GM12892 (cell line): ENCODE results near the gene CYP20A1.
"Not testable (repeated sequence)": the region's sequence is repeated elsewhere in the genome, so short reads cannot be mapped to it uniquely, and the experiment has no call there.

Experiments
- DNase-seq: peaks from one replicate; pipeline ENCODE4 v3.0.0; 2011; ENCODE audit not compliant: insufficient read length
- FAIRE-seq: peaks from 2 replicates; lab custom pipeline; 2011; peaks lifted over from hg19 to GRCh38; lab: Jason Lieb, UNC
- POLR2A ChIP-seq: IDR thresholded peaks from 2 replicates; pipeline ENCODE4 v1.6.1; 2011; ENCODE audit warnings: low read depth, low read length, control low read depth
- POLR2AphosphoS5 ChIP-seq: IDR thresholded peaks from 2 replicates; pipeline ENCODE4 v1.6.1; 2011; ENCODE audit warnings: low read depth, low read length, control low read depth
- TAF1 ChIP-seq: IDR thresholded peaks from 2 replicates; pipeline ENCODE4 v1.6.1; 2011; ENCODE audit warnings: low read depth, mild to moderate bottlenecking, control low read depth, low read length, borderline replicate concordance

The CYP20A1 gene

DNA sequence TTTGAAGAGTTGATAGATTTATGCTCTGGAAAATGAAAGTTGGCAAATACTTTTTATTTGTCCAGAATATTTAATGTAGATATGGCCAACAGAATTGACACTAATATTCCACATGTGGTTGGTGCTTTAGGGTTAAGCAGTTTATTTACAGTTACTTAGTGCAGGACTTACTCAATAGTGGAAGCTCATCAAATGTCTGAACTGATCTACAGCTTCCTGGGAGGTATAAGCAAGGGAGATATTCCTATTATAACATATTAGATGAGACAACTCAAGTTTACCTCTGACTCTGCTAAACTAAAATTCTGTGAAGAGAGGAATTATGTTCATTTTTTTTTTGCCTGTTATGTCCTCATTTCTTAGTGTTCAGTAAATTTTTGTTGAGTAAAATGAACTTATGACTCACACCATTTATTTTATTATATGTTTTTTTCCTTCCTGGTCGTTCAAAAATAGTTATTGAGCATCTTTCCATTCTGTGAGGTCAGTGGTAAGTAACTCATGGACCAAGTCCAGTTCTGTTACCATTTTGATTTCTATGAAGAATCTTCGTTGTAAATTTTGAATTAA is 103.0 kb downstream of the CYP20A1 start:
- TF ChIP-seq TAF1 (no peak), POLR2AphosphoS5 (no peak), POLR2A (no peak)
- DNase-seq, result no peak
- FAIRE-seq, result no peak

DNA sequence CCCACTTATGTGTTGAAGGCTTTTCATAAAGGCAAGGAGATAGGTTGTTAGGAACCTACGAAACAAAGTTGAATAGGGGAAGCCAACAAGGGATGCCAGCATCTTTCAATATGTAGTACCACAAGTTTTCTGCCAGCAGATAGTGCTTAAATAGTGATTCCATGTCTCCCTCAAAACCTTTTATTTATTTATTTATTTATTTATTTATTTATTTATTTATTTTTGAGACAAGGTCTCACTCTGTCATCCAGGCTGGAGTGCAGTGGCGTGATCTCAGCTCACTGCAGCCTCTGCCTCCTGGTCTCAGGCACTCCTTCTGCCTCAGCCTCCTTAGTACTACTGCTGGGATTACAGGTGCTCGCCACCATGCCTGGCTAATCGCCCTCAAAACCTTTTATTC is 103.6 kb downstream of the CYP20A1 start:
- not testable (repeated sequence) for FAIRE-seq

DNA sequence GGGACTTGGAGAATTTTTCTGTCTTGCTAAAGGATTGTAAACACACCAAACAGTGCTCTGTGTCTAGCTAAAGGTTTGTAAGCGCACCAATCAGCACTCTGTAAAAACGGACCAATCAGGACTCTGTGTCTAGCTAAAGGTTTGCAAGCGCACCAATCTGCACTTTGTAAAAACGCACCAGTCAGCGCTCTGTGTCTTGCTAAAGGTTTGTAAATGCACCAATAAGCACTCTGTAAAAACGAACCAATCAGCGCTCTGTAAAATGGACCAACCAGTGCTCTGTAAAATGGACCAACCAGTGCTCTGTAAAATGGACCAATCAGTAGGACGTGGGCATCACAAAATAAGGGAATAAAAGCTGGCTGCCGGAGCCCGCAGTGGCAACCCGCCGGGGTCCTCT is 105.8 kb downstream of the CYP20A1 start:
- no peak for FAIRE-seq
- no peak for DNase-seq
- TF ChIP-seq TAF1 (no peak), POLR2A (no peak), POLR2AphosphoS5 (no peak)

More for the DNA sequence above, 103.6 kb downstream of the CYP20A1 start:
- DNase-seq, result not testable (repeated sequence)

DNA sequence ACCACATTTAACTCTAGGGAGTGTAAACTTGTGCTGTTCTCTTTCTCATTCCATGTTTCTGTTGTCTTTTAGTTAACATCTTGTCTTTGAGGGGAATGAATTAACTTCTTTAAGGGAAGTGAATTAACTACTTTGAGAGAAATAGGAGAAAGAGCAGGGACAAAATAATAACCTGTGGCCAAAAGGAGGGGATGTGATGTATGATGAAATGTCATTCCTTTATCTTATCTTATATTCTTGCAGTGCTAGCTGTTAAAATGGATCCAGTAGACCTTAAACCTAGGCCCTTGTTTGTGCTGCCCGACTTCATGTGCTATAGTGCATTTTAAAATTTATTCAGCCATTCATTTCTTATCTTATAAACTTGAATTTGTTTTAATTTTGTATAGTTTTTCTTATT is 107.8 kb downstream of the CYP20A1 start:
- FAIRE-seq, result no peak
- TF ChIP-seq POLR2AphosphoS5, result no peak
- TF ChIP-seq TAF1, result no peak
- DNase-seq, result no peak

DNA sequence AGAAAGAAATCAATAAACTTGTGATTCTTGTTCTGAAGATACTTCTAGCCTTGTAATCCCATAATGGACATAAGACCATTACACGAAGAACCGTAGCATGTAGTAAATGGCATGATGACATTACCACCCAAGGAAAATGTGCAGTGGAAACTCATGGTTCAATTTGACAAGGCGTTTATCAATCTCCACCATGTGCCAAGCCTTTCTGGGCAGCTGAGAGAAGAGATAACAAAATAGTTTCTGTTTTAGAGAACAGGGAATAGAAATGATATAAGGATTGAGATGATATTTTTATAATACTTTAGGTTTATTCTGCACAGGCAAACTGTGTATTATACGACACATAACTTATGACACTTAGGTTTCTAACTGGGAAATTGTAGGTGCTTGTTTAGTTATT is 108.6 kb downstream of the CYP20A1 start:
- no peak for DNase-seq
- no peak for TF ChIP-seq TAF1
- TF ChIP-seq POLR2A, result no peak
- no peak for TF ChIP-seq POLR2AphosphoS5
- FAIRE-seq, result no peak

DNA sequence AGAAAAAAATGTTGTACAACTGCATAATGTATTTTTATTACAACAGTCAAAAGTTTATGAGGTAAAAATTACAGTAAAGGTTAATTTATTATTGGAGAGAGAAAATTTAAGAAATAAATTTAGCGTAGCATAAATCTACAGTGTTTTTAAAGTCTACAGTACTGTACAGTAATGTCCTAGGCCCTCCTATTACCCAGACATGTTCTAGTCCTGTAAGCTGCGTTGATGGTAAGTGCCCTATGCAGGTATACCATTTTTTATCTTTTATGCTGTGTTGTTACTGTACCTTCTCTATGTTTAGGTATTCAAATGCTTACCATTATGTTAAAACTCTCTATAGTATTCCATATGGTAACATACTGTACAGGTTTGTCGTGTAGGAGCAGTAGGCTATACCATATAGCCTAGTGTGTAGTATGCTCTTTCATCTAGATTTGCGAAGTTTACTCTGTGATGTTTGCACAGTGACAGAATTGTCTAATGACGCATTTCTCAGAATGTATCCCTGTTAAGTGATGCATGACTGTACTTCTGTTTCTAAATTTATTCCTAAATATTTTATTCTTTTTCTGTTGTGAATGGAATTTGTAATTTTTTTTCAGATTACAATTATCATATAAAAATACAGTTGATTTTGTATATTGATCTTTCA is 113.9 kb downstream of the CYP20A1 start:
- FAIRE-seq (no peak), DNase-seq (no peak)

DNA sequence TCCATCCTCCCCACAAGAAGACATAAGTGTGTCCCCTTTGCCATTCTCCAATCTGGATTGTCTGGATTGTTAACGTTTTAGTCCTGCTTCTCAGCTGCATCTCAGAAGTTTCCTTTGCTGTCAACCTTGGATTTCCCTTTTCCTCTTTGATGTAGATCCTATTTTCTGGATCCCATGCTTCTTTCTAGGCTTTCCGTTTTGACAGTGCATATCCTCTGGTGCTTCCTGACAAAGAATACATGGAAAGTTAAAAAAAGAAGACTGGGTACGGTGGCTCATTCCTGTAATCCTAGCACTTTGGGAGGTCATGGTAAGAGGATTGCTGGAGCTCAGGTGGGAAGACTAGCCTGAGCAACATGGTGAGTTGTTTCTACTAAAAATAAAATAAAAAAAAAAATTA is 116.1 kb downstream of the CYP20A1 start:
- no peak for TF ChIP-seq TAF1
- no peak for TF ChIP-seq POLR2AphosphoS5
- TF ChIP-seq POLR2A, result no peak
- FAIRE-seq, result no peak
- DNase-seq, result no peak

More for the DNA sequence above, 113.9 kb downstream of the CYP20A1 start:
- TF ChIP-seq POLR2AphosphoS5, result no peak
- no peak for TF ChIP-seq TAF1
- TF ChIP-seq POLR2A, result no peak
